Mesenchymal stem cell (in vitro differentiated cells and primary cell): ENCODE measurements around the gene YIF1B.

ENCODE experiments used
- DNase-seq: peaks from one replicate; pipeline ENCODE4 v3.0.0-alpha.2; 2013
- H2AFZ ChIP-seq: one replicate; pipeline ENCODE4 v1.6.1; 2013; ENCODE audit warnings: low read depth, mild to moderate bottlenecking, control low read depth, inconsistent platforms, low read length, moderate library complexity
- H2AK5ac ChIP-seq: 2 replicates; pipeline ENCODE4 v1.6.1; 2013; ENCODE audit warnings: low read length, moderate library complexity, mild to moderate bottlenecking, inconsistent platforms; ENCODE audit not compliant: severe bottlenecking
- H2BK120ac ChIP-seq: one replicate; pipeline ENCODE4 v1.6.1; 2013; ENCODE audit warnings: low read depth, mild to moderate bottlenecking, inconsistent platforms, low read length, moderate library complexity
- H2BK12ac ChIP-seq, 2 experiments: one replicate each; pipeline ENCODE4 v1.6.1; 2013; ENCODE audit warnings: inconsistent platforms in 2 of 2, low read length in 2 of 2, mild to moderate bottlenecking in 2 of 2, moderate library complexity in 2 of 2, control low read depth in 1 of 2
- H2BK15ac ChIP-seq: one replicate; pipeline ENCODE4 v1.6.1; 2013; ENCODE audit warnings: mild to moderate bottlenecking, low read depth, inconsistent platforms; ENCODE audit not compliant: poor library complexity, severe bottlenecking
- H2BK5ac ChIP-seq: 2 replicates; pipeline ENCODE4 v1.6.1; 2013; ENCODE audit warnings: low read depth, mild to moderate bottlenecking, low read length, control low read depth, inconsistent platforms; ENCODE audit not compliant: poor library complexity, severe bottlenecking
- H3K14ac ChIP-seq, 2 experiments: one replicate each; pipeline ENCODE4 v1.6.1; 2013; ENCODE audit warnings: inconsistent platforms in 2 of 2, low read length in 2 of 2, control low read depth in 1 of 2, mild to moderate bottlenecking in 1 of 2, moderate library complexity in 1 of 2
- H3K18ac ChIP-seq, 2 experiments: one replicate each; pipeline ENCODE4 v1.6.1; 2013; ENCODE audit warnings: inconsistent platforms in 2 of 2, low read length in 2 of 2, control low read depth in 1 of 2, low read depth in 1 of 2, mild to moderate bottlenecking in 1 of 2
- H3K23ac ChIP-seq, 2 experiments: one replicate each; pipeline ENCODE4 v1.6.1; 2013; ENCODE audit warnings: inconsistent platforms in 2 of 2, low read length in 2 of 2, mild to moderate bottlenecking in 2 of 2, moderate library complexity in 2 of 2, control low read depth in 1 of 2
- H3K27ac ChIP-seq: 2 replicates; pipeline ENCODE4 v1.5.1; 2013; ENCODE audit warnings: mild to moderate bottlenecking, moderate library complexity, low read length, control low read depth, inconsistent platforms; ENCODE audit not compliant: poor library complexity, severe bottlenecking
- H3K27me3 ChIP-seq, 2 experiments: 2 replicates each; pipeline versions ENCODE4 v1.6.1 to v1.7.0; 2013; ENCODE audit warnings: low read length in 2 of 2, mild to moderate bottlenecking in 2 of 2, moderate library complexity in 2 of 2, control low read depth in 1 of 2, inconsistent platforms in 1 of 2; ENCODE audit not compliant: control insufficient read depth in 1 of 2, insufficient read depth in 1 of 2
- H3K36me3 ChIP-seq, 2 experiments: 2 replicates each; pipeline versions ENCODE4 v1.6.1 to v1.7.0; 2013; ENCODE audit warnings: low read length in 2 of 2, control low read depth in 1 of 2, inconsistent platforms in 1 of 2, low read depth in 1 of 2, mild to moderate bottlenecking in 1 of 2; ENCODE audit not compliant: insufficient read depth in 2 of 2, control insufficient read depth in 1 of 2
- H3K4ac ChIP-seq, 2 experiments: one replicate each; pipeline ENCODE4 v1.6.1; 2013; ENCODE audit warnings: inconsistent platforms in 2 of 2, low read length in 2 of 2, mild to moderate bottlenecking in 2 of 2, moderate library complexity in 2 of 2, control low read depth in 1 of 2, low read depth in 1 of 2
- H3K4me1 ChIP-seq: 2 replicates; pipeline ENCODE4 v1.6.1; 2013; ENCODE audit warnings: low read depth, low read length, control low read depth; ENCODE audit not compliant: control insufficient read depth, insufficient read depth
- H3K4me2 ChIP-seq: 2 replicates; pipeline ENCODE4 v1.6.1; 2013; ENCODE audit warnings: low read length, mild to moderate bottlenecking, inconsistent platforms; ENCODE audit not compliant: poor library complexity, severe bottlenecking
- H3K4me3 ChIP-seq, 2 experiments: 2 replicates each; pipeline versions ENCODE4 v1.5.1 to v1.7.0; 2013; ENCODE audit warnings: low read length in 2 of 2, mild to moderate bottlenecking in 2 of 2, control low read depth in 1 of 2, low read depth in 1 of 2; ENCODE audit not compliant: insufficient read depth in 1 of 2
- H3K79me1 ChIP-seq: replicated peaks from 2 replicates; pipeline ENCODE4 v1.6.1; 2013; ENCODE audit warnings: mild to moderate bottlenecking, control low read depth, low read length, inconsistent platforms; ENCODE audit not compliant: poor library complexity, severe bottlenecking
- H3K9ac ChIP-seq: 2 replicates; pipeline ENCODE4 v1.7.0; 2013; ENCODE audit warnings: mild to moderate bottlenecking, low read length, moderate library complexity
- H3K9me3 ChIP-seq: 2 replicates; pipeline ENCODE4 v1.7.0; 2013; ENCODE audit warnings: mild to moderate bottlenecking, low read length; ENCODE audit not compliant: control insufficient read depth
- H4K8ac ChIP-seq: one replicate; pipeline ENCODE4 v1.6.1; 2013; ENCODE audit warnings: inconsistent platforms, mild to moderate bottlenecking, low read length, moderate library complexity
- H4K91ac ChIP-seq: one replicate; pipeline ENCODE4 v1.6.1; 2013; ENCODE audit warnings: mild to moderate bottlenecking, low read length, inconsistent platforms
- WGBS: methylation state at CpG from one replicate; pipeline ENCODE4 v1.1.7; 2013; ENCODE audit warnings: mixed read lengths; 5-methylcytosine and 5-hydroxymethylcytosine counted together

The YIF1B gene

GRCh38 chr19:38264486-38265212 is 51.1 kb downstream of the YIF1B start, which contains the start of gene SPINT2:
Gene SPINT2 (plus strand): TSS chr19:38264573. CDS start chr19:38264893, 320 bp downstream.
- peak within 1 kb of the TSS; percentile 62 for H2BK15ac ChIP-seq
- peak within 1 kb of the TSS; percentile 52 to 86 for H3K18ac ChIP-seq
- no peak within 1 kb of the TSS for H3K9ac ChIP-seq
- peak within 1 kb of the TSS; percentile 74 to 75 for H3K4me3 ChIP-seq
- H4K91ac ChIP-seq = peak within 1 kb of the TSS; percentile 67
- no peaks in the 10 kb centered on the region for H3K36me3 ChIP-seq
- H3K14ac ChIP-seq = peak within 1 kb of the TSS in 1 of 2 experiments; percentile 19
- H3K27ac ChIP-seq = peak within 1 kb of the TSS; percentile 75
- peak within 1 kb of the TSS; percentile 73 for H2BK120ac ChIP-seq
- peak within 1 kb of the TSS; percentile 95 for H4K8ac ChIP-seq
- H3K4me2 ChIP-seq = peak within 1 kb of the TSS; percentile 96
- peaks cover 44% of the 10 kb centered on the region for H3K4me1 ChIP-seq
- H2BK12ac ChIP-seq = peak within 1 kb of the TSS; percentile 64 to 66
- peak within 1 kb of the TSS; percentile 35 for H2BK5ac ChIP-seq
- H3K27me3 ChIP-seq = peaks cover 0 to 26% of the 10 kb centered on the region in 2 experiments
- H3K9me3 ChIP-seq = no peaks in the 10 kb centered on the region
- peak within 1 kb of the TSS; percentile 37 to 60 for H3K4ac ChIP-seq
- peak within 1 kb of the TSS; percentile 50 for H2AK5ac ChIP-seq
- H3K79me1 ChIP-seq = peaks cover 2% of the 10 kb centered on the region
- H3K23ac ChIP-seq = peak within 1 kb of the TSS; percentile 79 to 80
- DNase-seq = no peak
- WGBS = 8% methylated on average over 61 of the region's 78 CpGs
- peak within 1 kb of the TSS; percentile 60 for H2AFZ ChIP-seq

GRCh38 chr19:38263689-38264485 is 51.9 kb downstream of the YIF1B start:
- 7% methylated on average over 32 of the region's 34 CpGs for WGBS
- no peak overlapping the region for H2BK5ac ChIP-seq
- H2BK12ac ChIP-seq = peak overlapping the region in 1 of 2 experiments; percentile 66
- no peak overlapping the region for H3K9ac ChIP-seq
- peak; percentile 70 for DNase-seq
- no peak overlapping the region for H2BK120ac ChIP-seq
- peak overlapping the region; percentile 60 for H2AFZ ChIP-seq
- H3K4me3 ChIP-seq = peak overlapping the region; percentile 74 to 75
- peak overlapping the region in 1 of 2 experiments; percentile 79 for H3K23ac ChIP-seq
- H3K4ac ChIP-seq = peak overlapping the region in 1 of 2 experiments; percentile 37
- peak overlapping the region; percentile 52 for H3K27ac ChIP-seq
- peak overlapping the region; percentile 96 for H3K4me2 ChIP-seq
- peak overlapping the region; percentile 95 for H4K8ac ChIP-seq
- no peak overlapping the region for H3K14ac ChIP-seq
- H3K36me3 ChIP-seq = no peaks in the 10 kb centered on the region
- H3K18ac ChIP-seq = peak overlapping the region; percentile 52 to 86
- no peak overlapping the region for H4K91ac ChIP-seq
- peaks cover 44% of the 10 kb centered on the region for H3K4me1 ChIP-seq
- peaks cover 2% of the 10 kb centered on the region for H3K79me1 ChIP-seq
- H2BK15ac ChIP-seq = peak overlapping the region; percentile 61
- peaks cover 0 to 26% of the 10 kb centered on the region in 2 experiments for H3K27me3 ChIP-seq
- H2AK5ac ChIP-seq = peak overlapping the region; percentile 50
- no peaks in the 10 kb centered on the region for H3K9me3 ChIP-seq

GRCh38 chr19:38262585-38263268 is 53.0 kb downstream of the YIF1B start:
- Histone ChIP-seq H4K8ac (no peak overlapping the region), H2AK5ac (no peak overlapping the region), H2BK15ac (no peak overlapping the region), H3K9me3 (no peaks in the 10 kb centered on the region), H3K18ac (no peak overlapping the region), H3K79me1 (no peaks in the 10 kb centered on the region), H3K36me3 (no peaks in the 10 kb centered on the region), H3K4me3 (no peak overlapping the region), H3K4ac (no peak overlapping the region), H3K4me2 (no peak overlapping the region), H3K4me1 (peaks cover 38% of the 10 kb centered on the region), H3K27me3 (peaks cover 0 to 26% of the 10 kb centered on the region in 2 experiments), H3K27ac (no peak overlapping the region), H4K91ac (no peak overlapping the region), H2BK12ac (no peak overlapping the region), H3K9ac (no peak overlapping the region), H3K23ac (no peak overlapping the region), H2BK120ac (no peak overlapping the region), H3K14ac (no peak overlapping the region), H2AFZ (no peak overlapping the region), H2BK5ac (no peak overlapping the region)
- 100% methylated on average over 6 of the region's 7 CpGs for WGBS
- no peak for DNase-seq
